NCI-H82 treated with DMSO at 0.1 percent for 48 hours (cell line): ENCODE results near the gene CTDSPL.
A peak's percentile ranks its signal among the peaks of the same experiment; 100 is the strongest.
"Not testable (repeated sequence)": the region's sequence is repeated elsewhere in the genome, so short reads cannot be mapped to it uniquely, and the experiment has no call there.

Experiments used
- DNase-seq: peaks from one replicate; lab custom pipeline; 2025; ENCODE audit not compliant: unreplicated experiment; lab: John Stamatoyannopoulos, UW

Gene CTDSPL

GRCh38 chr3:37961622-37962431 lies 100.1 kb downstream of the CTDSPL start:
- DNase-seq, result no peak

- no peak for DNase-seq
These were observed 101.3 kb downstream of the CTDSPL start for GRCh38 chr3:37963016-37963415.

GRCh38 chr3:37963635-37964034 lies 102.0 kb downstream of the CTDSPL start:
- DNase-seq, result no peak

- no peak for DNase-seq
These were observed 102.5 kb downstream of the CTDSPL start for GRCh38 chr3:37964146-37964545.

- DNase-seq, result no peak
These were observed 103.0 kb downstream of the CTDSPL start for GRCh38 chr3:37964716-37965115.

GRCh38 chr3:37967260-37967881 lies 105.7 kb downstream of the CTDSPL start:
- DNase-seq, result peak; percentile 27

GRCh38 chr3:37968199-37968598 lies 106.5 kb downstream of the CTDSPL start:
- no peak for DNase-seq

- no peak for DNase-seq
These were observed 107.3 kb downstream of the CTDSPL start for GRCh38 chr3:37968813-37969595.

GRCh38 chr3:37969596-37970100 lies 108.0 kb downstream of the CTDSPL start:
- DNase-seq, result no peak

GRCh38 chr3:37970802-37971201 lies 109.1 kb downstream of the CTDSPL start:
- DNase-seq, result no peak

GRCh38 chr3:37971467-37971866 lies 109.8 kb downstream of the CTDSPL start:
- no peak for DNase-seq

GRCh38 chr3:37972056-37972455 lies 110.4 kb downstream of the CTDSPL start:
- DNase-seq, result not testable (repeated sequence)

- no peak for DNase-seq
These were observed 111.8 kb downstream of the CTDSPL start for GRCh38 chr3:37973246-37974054.

GRCh38 chr3:37974121-37975083 lies 112.7 kb downstream of the CTDSPL start:
- peak; percentile 1 for DNase-seq

- no peak for DNase-seq
These were observed 118.1 kb downstream of the CTDSPL start for GRCh38 chr3:37979541-37980461.

GRCh38 chr3:37980462-37981347 lies 119.0 kb downstream of the CTDSPL start:
- no peak for DNase-seq

GRCh38 chr3:37981348-37981664 lies 119.6 kb downstream of the CTDSPL start:
- DNase-seq, result no peak

- no peak for DNase-seq
These were observed 120.7 kb downstream of the CTDSPL start for GRCh38 chr3:37982331-37982730.
